ENCODE results near the gene ABCG8.

- TF ChIP-seq CTCF (optimal IDR thresholded peaks at IDR 0.05 in 1 of 3, IDR thresholded peaks at IDR 0.05 in 1 of 3, conservative IDR thresholded peaks at IDR 0.05 in 1 of 3; ENCODE audit: extremely low read depth in 1 of 3, insufficient read depth in 2 of 3, low read length in 3 of 3): no peak
- TF ChIP-seq EZH2 (IDR thresholded peaks at IDR 0.05; ENCODE audit: low read length): no peak
Observed at GRCh38 chr2:43897492-43897891, 58.7 kb downstream of the ABCG8 start.
